Urinary bladder (tissue), 4 donors: ENCODE measurements around the gene SIL1. TPM values are rescaled to one million over a fixed set of nuclear protein-coding genes. Genes with fewer than 3 reads are reported as not detected.
"Not testable (repeated sequence)": the region's sequence is repeated elsewhere in the genome, so short reads cannot be mapped to it uniquely, and the experiment has no call there.

Experiments
- DNase-seq: peaks from one replicate; pipeline ENCODE4 v3.0.0-alpha.2; 2015; ENCODE audit errors: extremely low spot score
- H3K27ac ChIP-seq: one replicate; pipeline ENCODE4 v1.5.1; 2013; ENCODE audit warnings: low read depth, mild to moderate bottlenecking, moderate library complexity
- H3K36me3 ChIP-seq: one replicate; pipeline ENCODE4 v1.6.1; 2013; ENCODE audit warnings: mild to moderate bottlenecking, moderate library complexity; ENCODE audit not compliant: insufficient read depth
- H3K4me1 ChIP-seq: one replicate; pipeline ENCODE4 v1.6.1; 2013; ENCODE audit warnings: mild to moderate bottlenecking, moderate library complexity; ENCODE audit not compliant: insufficient read depth
- H3K4me3 ChIP-seq: one replicate; pipeline ENCODE4 v1.5.1; 2013; ENCODE audit warnings: low read depth, low read length
- WGBS: extraction: QIAGEN DNeasy Blood & Tissue Kit; methylation state at CpG from one replicate; pipeline ENCODE4 v1.1.7; 2013; 5-methylcytosine and 5-hydroxymethylcytosine counted together
- polyA plus RNA-seq: library from polyadenylated mRNA; stranded (reverse); fragments of 200-250 nt; gene quantifications from one replicate; pipeline ENCODE4 v1.2.3, GENCODE V29; 2013
- total RNA-seq: library from RNA; depleted of rRNA; stranded (reverse); fragments of >200 nt; gene quantifications from one replicate; pipeline ENCODE4 v1.2.3, GENCODE V29; 2014
- donor health status: healthy with polysubstance abuse.
- donor health status: healthy.

The SIL1 gene
- total and polyA plus RNA-seq, 2 donors, result 31.5 to 49.8 TPM

GRCh38 chr5:139116100-139116655, 82.0 kb downstream of the SIL1 start:
- Histone ChIP-seq H3K36me3 (peaks cover 2% of the 10 kb centered on the region), H3K4me3 (no peak overlapping the region), H3K27ac (no peak overlapping the region), H3K4me1 (no peaks in the 10 kb centered on the region)
- no peak for DNase-seq
- WGBS, result 85% methylated on average over 5 of the region's 5 CpGs

DNA sequence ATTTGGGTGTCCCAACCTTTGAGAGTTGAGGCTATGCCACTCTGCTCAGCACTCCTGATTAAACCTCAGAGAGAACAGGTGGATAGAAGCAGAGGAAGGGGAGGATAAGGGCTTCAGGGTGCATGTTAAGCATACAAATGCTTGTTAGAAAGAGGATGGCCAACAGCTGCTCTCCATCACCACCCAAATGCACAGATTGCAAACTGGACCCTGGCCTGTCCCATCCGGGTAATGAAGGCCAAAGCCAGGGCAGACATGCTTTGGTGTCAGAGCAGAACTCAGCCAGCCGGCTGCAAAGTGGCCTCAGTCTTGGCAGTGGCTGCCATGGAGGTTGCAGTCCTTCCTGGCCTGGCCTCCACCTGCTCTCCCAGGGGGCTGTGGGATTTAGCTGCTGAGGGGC, 84.3 kb downstream of the SIL1 start:
- Histone ChIP-seq H3K27ac (no peak overlapping the region), H3K4me3 (no peak overlapping the region), H3K4me1 (no peaks in the 10 kb centered on the region), H3K36me3 (peaks cover 2% of the 10 kb centered on the region)
- 64% methylated on average over 2 of the region's 2 CpGs for WGBS
- DNase-seq, result no peak

- not testable (repeated sequence) for H3K27ac ChIP-seq, H3K36me3 ChIP-seq, H3K4me3 ChIP-seq, H3K4me1 ChIP-seq, DNase-seq
- 97% methylated on average over 34 of the region's 39 CpGs for WGBS
Observed at GRCh38 chr5:139112362-139112761, 85.8 kb downstream of the SIL1 start.

- H3K4me3 ChIP-seq, result no peak overlapping the region
- DNase-seq, result no peak
- H3K4me1 ChIP-seq, result no peaks in the 10 kb centered on the region
- H3K36me3 ChIP-seq, result peaks cover 2% of the 10 kb centered on the region
- H3K27ac ChIP-seq, result no peak overlapping the region
Observed at GRCh38 chr5:139110526-139111168, 87.5 kb downstream of the SIL1 start.

- Histone ChIP-seq H3K36me3 (no peaks in the 10 kb centered on the region), H3K4me3 (no peak overlapping the region), H3K27ac (no peak overlapping the region), H3K4me1 (no peaks in the 10 kb centered on the region)
- no peak for DNase-seq
- 45% methylated on average over 10 of the region's 10 CpGs for WGBS
Observed at GRCh38 chr5:139108063-139108824, 89.9 kb downstream of the SIL1 start.

DNA sequence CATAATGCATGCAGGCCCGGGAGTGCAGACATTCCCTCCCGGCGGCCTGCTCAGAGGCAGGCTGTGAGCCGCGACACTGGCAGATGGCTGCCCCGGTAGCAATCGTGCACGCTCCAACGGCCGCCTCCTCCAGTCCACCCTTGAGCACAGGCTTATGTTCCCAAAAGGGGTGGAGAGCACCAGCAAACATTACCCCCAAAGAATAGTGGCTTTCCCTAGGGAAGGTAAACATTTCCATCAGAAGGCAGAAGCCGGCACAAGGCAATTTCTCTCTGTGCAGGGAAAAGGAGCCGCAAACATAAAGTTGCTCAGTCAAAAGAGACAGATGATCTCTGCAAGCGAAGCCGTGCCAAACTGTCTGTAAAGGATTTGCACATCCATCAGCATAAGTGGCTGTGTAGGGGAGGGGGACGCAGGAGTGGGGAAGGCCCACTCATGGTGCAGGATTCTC, 92.5 kb downstream of the SIL1 start:
- WGBS, result 30% methylated on average over 15 of the region's 15 CpGs
- H3K27ac ChIP-seq, result no peak overlapping the region
- no peak overlapping the region for H3K4me3 ChIP-seq
- H3K4me1 ChIP-seq, result no peaks in the 10 kb centered on the region
- DNase-seq, result no peak
- no peaks in the 10 kb centered on the region for H3K36me3 ChIP-seq

GRCh38 chr5:139104577-139105276, 93.4 kb downstream of the SIL1 start:
- peak; percentile 21 for DNase-seq
- Histone ChIP-seq H3K4me1 (no peaks in the 10 kb centered on the region), H3K36me3 (no peaks in the 10 kb centered on the region), H3K4me3 (no peak overlapping the region), H3K27ac (peak overlapping the region; percentile 62)
- 25% methylated on average over 10 of the region's 10 CpGs for WGBS

DNA sequence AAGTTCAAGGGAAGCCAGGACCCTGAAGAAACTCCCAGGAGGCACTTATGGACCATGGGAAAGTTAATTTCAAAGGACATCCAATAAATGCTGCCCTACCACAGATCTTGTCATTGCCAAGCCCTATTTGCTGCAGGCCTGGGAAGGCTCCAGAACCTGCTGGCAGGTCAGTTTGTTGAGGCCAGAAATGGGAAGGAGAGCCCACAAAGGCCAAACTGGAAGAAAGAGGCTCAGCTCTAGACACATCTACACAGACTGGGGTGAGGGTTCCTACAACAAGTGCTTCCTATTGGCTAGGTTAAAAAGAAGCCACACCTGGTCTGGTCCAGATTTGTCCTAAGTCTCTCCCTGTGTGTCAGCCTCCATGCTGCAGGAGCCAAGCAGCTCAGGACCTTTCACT, 94.4 kb downstream of the SIL1 start:
- DNase-seq, result no peak
- Histone ChIP-seq H3K27ac (no peak overlapping the region), H3K4me1 (no peaks in the 10 kb centered on the region), H3K36me3 (no peaks in the 10 kb centered on the region), H3K4me3 (no peak overlapping the region)

GRCh38 chr5:139100825-139101224, 97.3 kb downstream of the SIL1 start:
- Histone ChIP-seq H3K27ac (no peak overlapping the region), H3K36me3 (no peaks in the 10 kb centered on the region), H3K4me3 (no peak overlapping the region), H3K4me1 (no peaks in the 10 kb centered on the region)
- no peak for DNase-seq
- 93% methylated on average over 3 of the region's 3 CpGs for WGBS

- Histone ChIP-seq H3K4me1 (no peaks in the 10 kb centered on the region), H3K27ac (no peak overlapping the region), H3K4me3 (no peak overlapping the region), H3K36me3 (no peaks in the 10 kb centered on the region)
- 58% methylated on average over 1 of the region's 1 CpG for WGBS
- no peak for DNase-seq
Observed at GRCh38 chr5:139094154-139095131, 103.7 kb downstream of the SIL1 start.

GRCh38 chr5:139092741-139093343, 105.3 kb downstream of the SIL1 start:
- Histone ChIP-seq H3K4me3 (no peak overlapping the region), H3K27ac (no peak overlapping the region), H3K4me1 (no peaks in the 10 kb centered on the region), H3K36me3 (no peaks in the 10 kb centered on the region)
- DNase-seq, result no peak
- WGBS, result 96% methylated on average over 5 of the region's 5 CpGs

- Histone ChIP-seq H3K36me3 (no peaks in the 10 kb centered on the region), H3K27ac (no peak overlapping the region)
- 62% methylated on average over 5 of the region's 5 CpGs for WGBS
Observed at GRCh38 chr5:139091439-139092156, 106.6 kb downstream of the SIL1 start.

More at GRCh38 chr5:139091439-139092156, 106.6 kb downstream of the SIL1 start:
- Histone ChIP-seq H3K4me1 (no peaks in the 10 kb centered on the region), H3K4me3 (no peak overlapping the region)
- DNase-seq, result no peak
